HCT116 (cell line): ENCODE data around the gene SRPK2. TPM values are rescaled to one million over a fixed set of nuclear protein-coding genes. Genes with fewer than 3 reads are reported as not detected.

Source experiments
- ATAC-seq: fragments of 200-7000 bp; cut with Tn5 transposase; 2 replicates; pipeline ENCODE4 v1.9.1; 2020; ENCODE audit warnings: mild to moderate bottlenecking, moderate library complexity
- BruUV-seq: library from RNA; stranded (reverse); fragments of 400-500 nt; replicated peaks from 2 replicates; lab custom pipeline; 2021; lab: Mats Ljungman, UMichigan
- CTCF ChIA-PET: fragments of 300-600 bp; sonication (Branson Sonifier 250); formaldehyde crosslinking; loops from one replicate; lab custom pipeline; 2021; ENCODE audit warnings: antibody characterized with exemption; lab: Charles Lee
- POLR2A ChIA-PET: fragments of 300-600, 350-600 bp; sonication (Branson Sonifier 250); formaldehyde crosslinking; loops from one replicate; lab custom pipeline; 2021; ENCODE audit warnings: antibody characterized with exemption; lab: Charles Lee
- RAD21 ChIA-PET, 2 experiments: fragments of 300-600 bp; sonication (Branson Sonifier 250); formaldehyde crosslinking; loops; one replicate each; lab custom pipeline; 2023; ENCODE audit warnings: low total read pairs in 2 of 2; ENCODE audit not compliant: uncharacterized antibody in 2 of 2, unreplicated experiment in 2 of 2, low non-redundant PET in 1 of 2; lab: Charles Lee
- DNase-seq: peaks from one replicate; pipeline ENCODE4 v3.0.0-alpha.2; 2010; ENCODE audit warnings: low read depth, low spot score
- H2AFZ ChIP-seq: fragments of 200-600 bp; shearing (Covaris generic), sonication (generic); 2 replicates; pipeline ENCODE4 v1.6.1; 2017; ENCODE audit warnings: low read depth, mixed run types, mixed read lengths, antibody characterized with exemption, low read length; ENCODE audit not compliant: poor library complexity, severe bottlenecking
- H3K27ac ChIP-seq: 2 replicates; pipeline ENCODE4 v1.5.1; 2012; ENCODE audit warnings: low read depth, low read length
- H3K27me3 ChIP-seq: fragments of 200-600 bp; sonication (generic); 2 replicates; pipeline ENCODE4 v1.6.1; 2016; ENCODE audit warnings: mixed run types, low read length, mixed read lengths; ENCODE audit not compliant: insufficient read depth
- H3K36me3 ChIP-seq, 2 experiments: fragments of 200-500 bp in 1 of 2; fragments of 200-600 bp in 1 of 2; sonication (Bioruptor generic) in 1 of 2; sonication (generic) in 1 of 2; 2 replicates each; pipeline versions ENCODE4 v1.5.1 to v1.6.1; 2014 to 2016; ENCODE audit warnings: low read length in 2 of 2, inconsistent platforms in 1 of 2, mixed read lengths in 1 of 2, mixed run types in 1 of 2; ENCODE audit not compliant: insufficient read depth in 2 of 2, control insufficient read depth in 1 of 2
- H3K4me1 ChIP-seq, 2 experiments: fragments of 200-600 bp in 1 of 2; sonication (generic) in 1 of 2; 2 replicates each; pipeline versions ENCODE4 v1.5.1 to v1.6.1; 2012 to 2017; ENCODE audit warnings: low read length in 2 of 2, inconsistent platforms in 1 of 2, mild to moderate bottlenecking in 1 of 2, mixed read lengths in 1 of 2, mixed run types in 1 of 2, moderate library complexity in 1 of 2; ENCODE audit not compliant: insufficient read depth in 2 of 2, control insufficient read depth in 1 of 2
- H3K4me2 ChIP-seq: fragments of 200-600 bp; sonication (generic); 2 replicates; pipeline ENCODE4 v1.6.1; 2017; ENCODE audit warnings: mixed run types, low read length, mixed read lengths
- H3K4me3 ChIP-seq, 2 experiments: fragments of 200-600 bp in 1 of 2; sonication (generic) in 1 of 2; replicated peaks in 1 of 2; 2 replicates each; pipeline ENCODE4 v1.5.1; 2011 to 2016; ENCODE audit warnings: low read length in 2 of 2, control low read depth in 1 of 2, low read depth in 1 of 2, mild to moderate bottlenecking in 1 of 2, mixed read lengths in 1 of 2, mixed run types in 1 of 2
- H3K79me2 ChIP-seq: fragments of 200-600 bp; sonication (generic); 2 replicates; pipeline ENCODE4 v1.6.1; 2017; ENCODE audit warnings: mild to moderate bottlenecking, mixed run types, low read length, moderate library complexity, mixed read lengths; ENCODE audit not compliant: insufficient read depth
- H3K9ac ChIP-seq: fragments of 200-600 bp; sonication (generic); 2 replicates; pipeline ENCODE4 v1.6.1; 2016; ENCODE audit warnings: low read length, mixed read lengths
- H3K9me2 ChIP-seq: fragments of 200-600 bp; sonication (generic), shearing (Covaris generic); 2 replicates; pipeline ENCODE4 v1.6.1; 2017; ENCODE audit warnings: mixed run types, mild to moderate bottlenecking, moderate library complexity; ENCODE audit not compliant: insufficient read depth
- H3K9me3 ChIP-seq, 2 experiments: fragments of 200-500 bp in 1 of 2; fragments of 200-600 bp in 1 of 2; sonication (Bioruptor generic) in 1 of 2; sonication (generic) in 1 of 2; 2 replicates each; pipeline ENCODE4 v1.6.1; 2014 to 2017; ENCODE audit warnings: low read length in 2 of 2, mixed read lengths in 2 of 2, inconsistent platforms in 1 of 2, low read depth in 1 of 2, mild to moderate bottlenecking in 1 of 2, mixed run types in 1 of 2, moderate library complexity in 1 of 2; ENCODE audit not compliant: control insufficient read depth in 1 of 2, insufficient read depth in 1 of 2
- H4K20me1 ChIP-seq: fragments of 200-600 bp; sonication (generic), shearing (Covaris generic); 2 replicates; pipeline ENCODE4 v1.6.1; 2017; ENCODE audit warnings: mixed run types, mild to moderate bottlenecking, moderate library complexity; ENCODE audit not compliant: insufficient read depth
- CBX3 ChIP-seq: IDR thresholded peaks from 2 replicates; pipeline ENCODE4 v1.6.1; 2012; ENCODE audit warnings: low read depth
- CTCF ChIP-seq, 3 experiments: fragments of 200-600 bp in 1 of 3; sonication (generic) in 1 of 3; IDR thresholded peaks in 2 of 3; conservative IDR thresholded peaks in 1 of 3; 2 replicates each; pipeline ENCODE4 v1.5.1; 2012 to 2017; ENCODE audit warnings: low read depth in 2 of 3, low read length in 2 of 3, antibody characterized with exemption in 1 of 3, borderline replicate concordance in 1 of 3, control low read depth in 1 of 3, mild to moderate bottlenecking in 1 of 3, mixed read lengths in 1 of 3, mixed run types in 1 of 3, moderate library complexity in 1 of 3; ENCODE audit not compliant: insufficient read depth in 1 of 3
- EGR1 ChIP-seq: IDR thresholded peaks from 2 replicates; pipeline ENCODE4 v1.6.1; 2012; ENCODE audit warnings: low read depth
- ELF1 ChIP-seq: IDR thresholded peaks from 2 replicates; pipeline ENCODE4 v1.6.1; 2012; ENCODE audit warnings: low read depth, borderline replicate concordance
- EZH2 ChIP-seq: fragments of 200-600 bp; sonication (generic); IDR thresholded peaks from 2 replicates; pipeline ENCODE4 v1.6.1; 2017; ENCODE audit warnings: antibody characterized with exemption, mixed run types
- EZH2phosphoT487 ChIP-seq: fragments of 200-600 bp; IDR thresholded peaks from 2 replicates; pipeline ENCODE4 v1.6.1; 2018; ENCODE audit warnings: antibody characterized with exemption, borderline replicate concordance
- POLR2A ChIP-seq: IDR thresholded peaks from 2 replicates; pipeline ENCODE4 v1.7.0; 2011; ENCODE audit warnings: borderline replicate concordance; ENCODE audit not compliant: insufficient read depth, insufficient read length; ENCODE audit errors: extremely low read depth
- RAD21 ChIP-seq: IDR thresholded peaks from 2 replicates; pipeline ENCODE4 v1.6.1; 2012; ENCODE audit warnings: low read depth, mild to moderate bottlenecking
- ZBTB33 ChIP-seq: IDR thresholded peaks from 2 replicates; pipeline ENCODE4 v1.6.1; 2011; ENCODE audit warnings: mild to moderate bottlenecking, low read length, moderate library complexity; ENCODE audit not compliant: insufficient replicate concordance; ENCODE audit errors: extremely low read depth
- intact Hi-C: fragments of 100-400 bp; cut with micrococcal nuclease; formaldehyde crosslinking; loops from 2 replicates; pipeline ENCODE4 v1.10.0; 2022
- total RNA-seq: library from RNA; stranded (reverse); gene quantifications from one replicate; pipeline ENCODE4 v1.2.1, GENCODE V29; 2021; ENCODE audit not compliant: unreplicated experiment
- TF ChIP-seq, protein P1 (sequence below): IDR thresholded peaks from 2 replicates; pipeline ENCODE4 v1.6.1; 2012

Gene SRPK2
- total RNA-seq, 1 experiment from 2014 or later = 37.4 TPM

GRCh38 chr7:105215821-105216220, 172.9 kb downstream of the SRPK2 start:
- Histone ChIP-seq H3K9ac (no peak overlapping the region), H4K20me1 (no peaks in the 10 kb centered on the region), H3K27ac (no peak overlapping the region), H3K4me1 (peaks cover 20 to 37% of the 10 kb centered on the region in 2 experiments), H3K4me3 (no peak overlapping the region), H3K79me2 (peaks cover 71% of the 10 kb centered on the region)
- BruUV-seq = no TSS peak
- no peak for ATAC-seq
- intact Hi-C loops = no loop called here
- TF ChIP-seq EZH2 = no peak
- no peak for TF ChIP-seq ZBTB33
- no peak for TF ChIP-seq RAD21
- no peak for TF ChIP-seq CTCF (IDR thresholded peaks at IDR 0.05 in 2 of 3, conservative IDR thresholded peaks at IDR 0.05 in 1 of 3; ENCODE audit: borderline replicate concordance in 1 of 3, insufficient read depth in 1 of 3, low read depth in 2 of 3, low read length in 2 of 3)
- no peak for TF ChIP-seq CBX3
- TF ChIP-seq EGR1 = no peak
- TF ChIP-seq EZH2phosphoT487 = no peak
- TF ChIP-seq POLR2A = no peak
- TF ChIP-seq, protein P1, sequence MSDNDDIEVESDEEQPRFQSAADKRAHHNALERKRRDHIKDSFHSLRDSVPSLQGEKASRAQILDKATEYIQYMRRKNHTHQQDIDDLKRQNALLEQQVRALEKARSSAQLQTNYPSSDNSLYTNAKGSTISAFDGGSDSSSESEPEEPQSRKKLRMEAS = no peak
- TF ChIP-seq ELF1 = no peak
- TF ChIP-seq, all 23 proteins: peak for 0
- H3K9me2 ChIP-seq = no peaks in the 10 kb centered on the region
- no peak overlapping the region for H2AFZ ChIP-seq
- ChIA-PET RAD21 (no interaction called here), CTCF (no interaction called here), POLR2A (no interaction called here)
- H3K36me3 ChIP-seq = no peaks in the 10 kb centered on the region
- no peak for DNase-seq
- H3K27me3 ChIP-seq = no peaks in the 10 kb centered on the region
- no peak overlapping the region for H3K4me2 ChIP-seq
- no peaks in the 10 kb centered on the region for H3K9me3 ChIP-seq
